T-cell (primary cell): Measurements from ENCODE around the gene ESPNL. TPM values are rescaled to one million over a fixed set of nuclear protein-coding genes. Genes with fewer than 3 reads are reported as not detected.
"Not testable (repeated sequence)": the region's sequence is repeated elsewhere in the genome, so short reads cannot be mapped to it uniquely, and the experiment has no call there.

Source experiments
- ATAC-seq, 4 experiments: fragments of 200-7000 bp in 3 of 4; fragments of 150-1000 bp in 1 of 4; cut with Tn5 transposase; replicated peaks in 1 of 4; 1 replicate in 3 of 4; 2 replicates in 1 of 4; pipeline ENCODE4 v1.10.0; 2021; ENCODE audit warnings: moderate library complexity in 3 of 4, mild to moderate bottlenecking in 2 of 4, moderate number of reproducible peaks in 1 of 4
- CTCF ChIA-PET, 2 donors: fragments of 300-600 bp; sonication (Branson Sonifier 250); formaldehyde crosslinking; loops; one replicate each; lab custom pipeline; 2022; ENCODE audit warnings: antibody characterized with exemption in 2 of 2; lab: Charles Lee
- POLR2A ChIA-PET, 2 donors: fragments of 300-600 bp; sonication (Branson Sonifier 250); formaldehyde crosslinking; loops; one replicate each; lab custom pipeline; 2022; ENCODE audit warnings: antibody characterized with exemption in 2 of 2; lab: Charles Lee
- DNase-seq, 35 experiments: peaks; one replicate each; pipeline versions ENCODE4 v3.0.0 to v3.0.0-alpha.2; 2013 to 2023
- H3K27ac ChIP-seq: one replicate; pipeline ENCODE4 v1.5.1; 2013; ENCODE audit warnings: low read length
- H3K27me3 ChIP-seq, 2 experiments: replicated peaks in 1 of 2; 1 replicate in 1 of 2; 2 replicates in 1 of 2; pipeline versions ENCODE4 v1.6.1 to v1.7.0; 2013; ENCODE audit warnings: low read length in 1 of 2, mixed read lengths in 1 of 2; ENCODE audit not compliant: control insufficient read depth in 2 of 2, insufficient read depth in 2 of 2; ENCODE audit errors: extremely low read depth in 1 of 2
- H3K36me3 ChIP-seq, 2 donors: 1 replicate in 1 of 2; 2 replicates in 1 of 2; pipeline versions ENCODE4 v1.6.1 to v1.7.0; 2013; ENCODE audit warnings: low read length in 1 of 2; ENCODE audit not compliant: control insufficient read depth in 2 of 2, insufficient read depth in 1 of 2; ENCODE audit errors: extremely low read depth in 1 of 2
- H3K4me1 ChIP-seq, 2 experiments: 1 replicate in 1 of 2; 2 replicates in 1 of 2; pipeline versions ENCODE4 v1.6.1 to v1.7.0; 2013; ENCODE audit warnings: low read length in 2 of 2, mixed read lengths in 1 of 2; ENCODE audit not compliant: insufficient read depth in 2 of 2, control insufficient read depth in 1 of 2; ENCODE audit errors: extremely low read depth in 1 of 2
- H3K4me3 ChIP-seq, 2 donors: 1 replicate in 1 of 2; 2 replicates in 1 of 2; pipeline versions ENCODE4 v1.5.1 to v1.7.0; 2013; ENCODE audit warnings: mild to moderate bottlenecking in 2 of 2, low read length in 1 of 2, moderate library complexity in 1 of 2; ENCODE audit not compliant: control insufficient read depth in 1 of 2; ENCODE audit errors: extremely low read depth in 1 of 2
- H3K9me3 ChIP-seq: 2 replicates; pipeline ENCODE4 v1.7.0; 2013
- H3K27ac Mint-ChIP-seq, 2 donors: one replicate each; pipeline ENCODE4 v1.8.0; 2020 to 2021; ENCODE audit warnings: mild to moderate bottlenecking in 2 of 2, mixed read lengths in 2 of 2
- H3K27me3 Mint-ChIP-seq, 2 donors: one replicate each; pipeline ENCODE4 v1.8.0; 2021 to 2022; ENCODE audit warnings: mixed read lengths in 2 of 2
- H3K36me3 Mint-ChIP-seq: one replicate; pipeline ENCODE4 v1.8.0; 2021; ENCODE audit warnings: mixed read lengths
- H3K4me1 Mint-ChIP-seq, 3 donors: one replicate each; pipeline ENCODE4 v1.8.0; 2020 to 2022; ENCODE audit warnings: mixed read lengths in 3 of 3, mild to moderate bottlenecking in 1 of 3
- H3K4me3 Mint-ChIP-seq, 3 donors: one replicate each; pipeline ENCODE4 v1.8.0; 2020 to 2022; ENCODE audit warnings: mild to moderate bottlenecking in 3 of 3, mixed read lengths in 3 of 3, moderate library complexity in 3 of 3
- H3K9me3 Mint-ChIP-seq, 3 donors: one replicate each; pipeline ENCODE4 v1.8.0; 2020 to 2022; ENCODE audit warnings: mixed read lengths in 3 of 3
- WGBS: methylation state at CpG from one replicate; pipeline ENCODE4 v1.1.5; 2013; ENCODE audit warnings: missing lambda C conversion rate; ENCODE audit not compliant: insufficient coverage; 5-methylcytosine and 5-hydroxymethylcytosine counted together
- total RNA-seq, 35 experiments: library from RNA in 6 of 35; stranded (reverse) in 6 of 35; fragments of 120-200 nt in 1 of 35; gene quantifications; one replicate each; pipeline versions ENCODE4 v1.2.1 to v1.2.4 and lab custom pipeline; 2013 to 2026

The ESPNL gene
- total RNA-seq, 5 donors from 2014 or later (not counting 1 experiment from before 2014, with no cell fraction given), result 0.10 to 0.44 (median 0.25) TPM; not detected in 2

DNA sequence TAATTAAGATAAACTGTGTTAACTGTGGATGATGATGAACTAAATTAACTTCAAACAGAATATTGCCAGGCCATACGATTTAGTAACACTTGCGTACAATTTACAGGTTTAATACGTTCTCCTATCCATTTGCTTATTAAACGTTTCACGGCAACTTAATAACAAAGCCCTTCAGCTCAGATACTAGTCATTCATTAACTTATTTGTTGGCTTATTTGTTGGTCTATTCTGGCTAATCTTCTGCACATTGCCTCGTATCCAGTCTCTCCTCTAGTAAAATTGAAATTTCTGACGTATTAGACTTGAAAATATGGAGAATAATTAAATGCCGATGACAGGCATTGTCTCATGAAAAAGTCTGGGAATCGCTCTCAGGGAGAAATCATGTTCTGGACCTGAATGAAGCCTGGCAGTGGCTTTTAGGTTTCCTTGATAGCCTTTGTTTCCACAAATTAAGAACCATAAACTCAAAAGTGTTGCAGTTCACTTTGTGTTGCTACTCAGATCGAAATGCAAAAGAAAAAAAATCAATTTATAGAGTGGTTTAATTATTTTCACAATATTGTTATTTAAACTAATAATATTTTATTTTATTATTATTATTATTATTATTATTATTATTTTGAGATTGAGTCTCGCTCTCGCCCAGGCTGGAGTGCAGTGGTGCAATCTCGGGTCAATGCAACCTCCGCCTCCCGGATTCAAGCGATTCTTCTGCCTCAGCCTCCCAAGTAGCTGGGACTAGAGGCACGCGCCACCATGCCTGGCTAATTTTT lies 34.9 kb upstream of the ESPNL start:
- Mint-ChIP-seq H3K27ac (no peak overlapping the region), H3K36me3 (peaks cover 37% of the 10 kb centered on the region)
- H3K36me3 ChIP-seq, result peaks cover 5 to 24% of the 10 kb centered on the region in 2 donors

DNA sequence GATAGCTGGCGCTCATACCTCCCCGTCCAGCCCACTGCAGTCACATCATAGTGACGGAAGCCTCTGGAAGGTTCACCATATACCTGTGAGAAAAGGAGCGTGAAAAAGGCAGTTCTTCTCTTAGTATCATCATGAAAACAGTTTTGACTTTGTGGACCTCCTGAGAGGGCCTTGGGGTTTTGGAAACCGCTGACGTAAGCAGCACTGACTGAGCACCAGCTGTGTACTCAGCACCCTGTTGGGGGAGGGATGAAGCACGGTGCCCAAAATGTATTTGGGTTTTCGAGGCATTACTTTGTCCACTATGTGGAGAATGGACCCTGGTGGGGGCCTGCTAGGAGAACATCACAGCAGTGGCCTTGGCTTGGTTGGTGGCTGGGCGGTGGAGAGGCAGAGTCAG lies 33.9 kb upstream of the ESPNL start:
- ChIA-PET POLR2A (no interaction called here), CTCF (no interaction called here)
- H3K4me3 Mint-ChIP-seq, result no peak overlapping the region
- no peak for ATAC-seq
- Histone ChIP-seq H3K9me3 (no peaks in the 10 kb centered on the region), H3K27me3 (no peaks in the 10 kb centered on the region), H3K4me1 (peaks cover 19 to 46% of the 10 kb centered on the region in 2 experiments), H3K36me3 (peaks cover 5 to 26% of the 10 kb centered on the region in 2 donors), H3K27ac (no peak overlapping the region), H3K4me3 (no peak overlapping the region)
- peaks cover 37% of the 10 kb centered on the region for H3K36me3 Mint-ChIP-seq
- peak overlapping the region in 1 of 2 donors; percentile 31 for H3K27ac Mint-ChIP-seq
- H3K27me3 Mint-ChIP-seq, result no peaks in the 10 kb centered on the region
- H3K9me3 Mint-ChIP-seq, result peaks cover 0 to 8% (median 6%) of the 10 kb centered on the region in 3 donors
- no peak for DNase-seq
- WGBS, result 84% methylated on average over 9 of the region's 9 CpGs
- peaks cover 39 to 54% (median 53%) of the 10 kb centered on the region in 3 donors for H3K4me1 Mint-ChIP-seq

More for the DNA sequence above, 34.9 kb upstream of the ESPNL start:
- H3K4me3 ChIP-seq, result no peak overlapping the region
- H3K9me3 ChIP-seq, result no peaks in the 10 kb centered on the region
- no peak overlapping the region for H3K27ac ChIP-seq
- H3K4me1 Mint-ChIP-seq, result peaks cover 43 to 52% (median 51%) of the 10 kb centered on the region in 3 donors
- ATAC-seq (no peak), DNase-seq (no peak)
- CTCF ChIA-PET, result interaction anchor here in 1 of 2 donors (0.5 to 0.8 kb wide), 2 partner anchors 10 to 105 kb away, joined by 3 to 6 read pairs; no protein-coding TSS in a partner anchor
- WGBS, result 83% methylated on average over 9 of the region's 18 CpGs
- no peaks in the 10 kb centered on the region for H3K27me3 Mint-ChIP-seq
- peaks cover 0 to 8% (median 6%) of the 10 kb centered on the region in 3 donors for H3K9me3 Mint-ChIP-seq
- H3K4me3 Mint-ChIP-seq, result no peak overlapping the region
- peaks cover 19 to 40% of the 10 kb centered on the region in 2 experiments for H3K4me1 ChIP-seq
- POLR2A ChIA-PET, result no interaction called here
- H3K27me3 ChIP-seq, result no peaks in the 10 kb centered on the region

DNA sequence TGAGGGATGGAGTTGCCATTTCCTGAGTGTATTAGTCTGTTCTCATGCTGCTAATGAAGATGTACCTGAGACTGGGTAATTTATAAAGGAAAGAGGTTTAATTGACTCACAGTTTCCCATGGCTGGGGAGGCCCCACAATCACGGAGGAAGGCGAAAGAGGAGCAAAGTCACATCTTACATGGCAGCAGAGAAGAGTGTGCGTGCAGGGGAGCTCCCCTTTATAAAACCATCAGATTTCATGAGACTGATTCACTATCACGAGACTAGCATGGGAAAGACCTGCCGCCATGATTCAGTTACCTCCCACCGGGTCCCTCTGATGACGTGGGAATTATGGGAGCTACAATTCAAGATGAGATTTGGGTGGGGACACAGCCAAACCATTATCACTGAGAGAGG lies 33.4 kb upstream of the ESPNL start:
- no CpG with 5 or more reads among the region's 7 CpGs for WGBS
- DNase-seq, H3K27ac ChIP-seq, H3K27me3 Mint-ChIP-seq, H3K4me3 Mint-ChIP-seq, H3K4me3 ChIP-seq, H3K9me3 Mint-ChIP-seq, POLR2A ChIA-PET, CTCF ChIA-PET, H3K9me3 ChIP-seq, ATAC-seq, H3K27me3 ChIP-seq: not testable (repeated sequence)
- Mint-ChIP-seq H3K4me1 (peaks cover 34 to 50% (median 49%) of the 10 kb centered on the region in 3 donors), H3K36me3 (peaks cover 37% of the 10 kb centered on the region), H3K27ac (peak overlapping the region in 1 of 2 donors; percentile 31)
- peaks cover 5 to 29% of the 10 kb centered on the region in 2 donors for H3K36me3 ChIP-seq
- H3K4me1 ChIP-seq, result peaks cover 18 to 42% of the 10 kb centered on the region in 2 experiments

DNA sequence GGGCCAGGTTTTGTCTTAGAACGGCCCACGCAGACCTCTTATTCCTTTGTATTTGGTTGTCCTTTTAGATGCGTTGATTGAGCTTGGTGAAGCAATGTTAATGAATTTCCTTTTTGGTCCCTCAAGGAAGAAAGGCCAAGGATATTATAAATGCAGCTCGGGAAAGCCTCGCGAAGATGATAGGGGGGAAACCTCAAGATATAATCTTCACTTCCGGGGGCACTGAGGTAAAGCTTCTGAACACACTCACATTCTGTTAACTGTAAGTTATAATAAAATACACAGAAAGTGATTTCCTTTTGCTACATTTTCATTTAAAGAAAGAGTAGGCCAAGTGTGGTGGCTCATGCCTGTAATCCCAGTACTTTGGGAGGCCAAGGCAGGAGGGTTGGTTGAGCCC lies 32.2 kb upstream of the ESPNL start:
- H3K36me3 ChIP-seq, result peaks cover 5 to 35% of the 10 kb centered on the region in 2 donors
- Mint-ChIP-seq H3K9me3 (peaks cover 0 to 8% (median 6%) of the 10 kb centered on the region in 3 donors), H3K27me3 (no peaks in the 10 kb centered on the region), H3K36me3 (peaks cover 47% of the 10 kb centered on the region), H3K4me3 (peak overlapping the region in 1 of 3 donors; percentile 21), H3K27ac (peak overlapping the region; percentile 31 to 45), H3K4me1 (peaks cover 24 to 49% (median 46%) of the 10 kb centered on the region in 3 donors)
- no peak overlapping the region for H3K4me3 ChIP-seq
- CTCF ChIA-PET, result no interaction called here
- ATAC-seq, result no peak
- no CpG with 5 or more reads among the region's 7 CpGs for WGBS
- peaks cover 15 to 33% of the 10 kb centered on the region in 2 experiments for H3K4me1 ChIP-seq
- no peak for DNase-seq
- no peaks in the 10 kb centered on the region for H3K27me3 ChIP-seq
- H3K9me3 ChIP-seq, result peaks cover 3% of the 10 kb centered on the region
- POLR2A ChIA-PET, result no interaction called here
- H3K27ac ChIP-seq, result no peak overlapping the region

DNA sequence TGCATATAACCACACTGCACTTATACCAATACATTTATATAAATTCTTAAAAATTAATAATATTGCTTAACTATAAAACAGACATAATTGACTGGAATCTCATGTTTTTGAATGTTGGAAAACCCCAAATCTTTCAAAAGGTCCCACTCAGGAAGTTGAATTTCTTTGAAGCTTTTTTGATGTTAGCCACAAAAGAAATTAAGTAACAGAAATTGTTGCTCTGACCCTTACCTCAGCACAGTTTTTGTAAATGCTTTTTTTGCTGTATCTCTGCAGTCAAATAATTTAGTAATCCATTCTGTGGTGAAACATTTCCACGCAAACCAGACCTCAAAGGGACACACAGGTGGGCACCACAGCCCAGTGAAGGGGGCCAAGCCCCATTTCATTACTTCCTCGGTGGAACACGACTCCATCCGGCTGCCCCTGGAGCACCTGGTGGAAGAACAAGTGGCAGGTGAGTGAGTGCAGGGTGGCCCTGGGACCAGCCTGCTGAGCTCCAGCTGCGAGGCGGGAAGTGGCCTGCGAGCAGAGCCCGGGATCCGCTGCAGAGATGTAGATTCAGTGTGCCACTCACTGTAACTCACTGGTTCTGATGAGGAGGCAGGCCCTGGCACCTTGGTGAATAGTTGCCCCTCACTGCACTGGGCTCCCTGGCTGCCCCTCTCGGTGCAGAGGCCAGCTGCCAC lies 31.0 kb upstream of the ESPNL start:
- no peaks in the 10 kb centered on the region for H3K27me3 Mint-ChIP-seq
- peaks cover 22 to 45% (median 40%) of the 10 kb centered on the region in 3 donors for H3K4me1 Mint-ChIP-seq
- ATAC-seq (peak in 3 of 4 experiments; percentile 13 to 65 (median 50)), DNase-seq (peak in 2 of 35 experiments; percentile 15 to 45)
- H3K4me3 Mint-ChIP-seq, result peak overlapping the region; percentile 59 to 68 (median 66)
- H3K36me3 Mint-ChIP-seq, result peaks cover 55% of the 10 kb centered on the region
- Histone ChIP-seq H3K4me3 (no peak overlapping the region), H3K4me1 (peaks cover 15 to 33% of the 10 kb centered on the region in 2 experiments), H3K27me3 (no peaks in the 10 kb centered on the region), H3K27ac (peak overlapping the region; percentile 55), H3K9me3 (peaks cover 6% of the 10 kb centered on the region), H3K36me3 (peaks cover 5 to 35% of the 10 kb centered on the region in 2 donors)
- CTCF ChIA-PET, result no interaction called here
- peak overlapping the region; percentile 92 to 93 for H3K27ac Mint-ChIP-seq
- POLR2A ChIA-PET, result no interaction called here
- H3K9me3 Mint-ChIP-seq, result peaks cover 0 to 8% (median 6%) of the 10 kb centered on the region in 3 donors
- WGBS, result 47% methylated on average over 6 of the region's 10 CpGs

DNA sequence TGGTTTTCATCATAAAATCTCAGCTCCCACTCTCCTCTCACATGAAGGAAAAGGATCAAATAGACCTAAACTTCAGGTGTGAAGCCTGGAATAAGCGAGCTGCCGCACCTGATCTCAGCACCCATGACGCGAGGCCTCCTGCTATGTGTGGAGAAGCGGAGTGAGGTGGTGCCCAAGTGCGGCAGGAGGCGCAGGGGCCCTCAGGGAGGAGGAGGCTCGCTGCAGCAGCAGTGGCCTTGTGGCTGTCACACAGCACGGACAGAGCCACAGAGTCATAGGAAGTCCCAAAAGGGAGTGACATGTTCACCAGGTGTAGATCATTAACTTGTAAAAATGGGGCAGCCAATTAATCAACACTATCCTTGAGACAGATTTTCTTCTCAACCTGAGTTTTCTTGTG lies 30.3 kb upstream of the ESPNL start:
- Mint-ChIP-seq H3K36me3 (peaks cover 59% of the 10 kb centered on the region), H3K4me3 (peak overlapping the region in 1 of 3 donors; percentile 68), H3K27ac (peak overlapping the region; percentile 92 to 93), H3K27me3 (no peaks in the 10 kb centered on the region), H3K4me1 (peaks cover 22 to 43% (median 41%) of the 10 kb centered on the region in 3 donors), H3K9me3 (peaks cover 0 to 8% (median 6%) of the 10 kb centered on the region in 3 donors)
- ChIA-PET POLR2A (no interaction called here), CTCF (no interaction called here)
- Histone ChIP-seq H3K27me3 (no peaks in the 10 kb centered on the region), H3K36me3 (peaks cover 5 to 35% of the 10 kb centered on the region in 2 donors), H3K4me1 (peaks cover 15 to 33% of the 10 kb centered on the region in 2 experiments), H3K4me3 (no peak overlapping the region), H3K27ac (peak overlapping the region; percentile 55), H3K9me3 (peaks cover 6% of the 10 kb centered on the region)
- ATAC-seq (no peak), DNase-seq (no peak)
- WGBS, result no CpG with 5 or more reads among the region's 9 CpGs
